NB4 (cell line): ENCODE results near the gene PANK4.

ENCODE experiments used
- DNase-seq: peaks from one replicate; pipeline ENCODE4 v3.0.0; 2010; ENCODE audit warnings: low read depth
- H3K4me3 ChIP-seq: one replicate; pipeline ENCODE4 v1.5.1; 2011; ENCODE audit warnings: mild to moderate bottlenecking, low read depth, low read length, moderate library complexity
- MYC ChIP-seq: IDR thresholded peaks from 2 replicates; pipeline ENCODE4 v1.6.1; 2011; ENCODE audit warnings: low read depth, low read length
- POLR2A ChIP-seq: IDR thresholded peaks from 2 replicates; pipeline ENCODE4 v1.6.1; 2011; ENCODE audit warnings: mild to moderate bottlenecking; ENCODE audit not compliant: insufficient read length; ENCODE audit errors: extremely low read depth
- TF ChIP-seq, protein P1 (sequence below): IDR thresholded peaks from 2 replicates; pipeline ENCODE4 v1.6.1; 2011; ENCODE audit warnings: low read depth, low read length
- TF ChIP-seq, protein P2 (sequence below): IDR thresholded peaks from one replicate; pipeline ENCODE4 v1.5.1; 2012; ENCODE audit warnings: low read depth, low read length

Gene PANK4

DNA sequence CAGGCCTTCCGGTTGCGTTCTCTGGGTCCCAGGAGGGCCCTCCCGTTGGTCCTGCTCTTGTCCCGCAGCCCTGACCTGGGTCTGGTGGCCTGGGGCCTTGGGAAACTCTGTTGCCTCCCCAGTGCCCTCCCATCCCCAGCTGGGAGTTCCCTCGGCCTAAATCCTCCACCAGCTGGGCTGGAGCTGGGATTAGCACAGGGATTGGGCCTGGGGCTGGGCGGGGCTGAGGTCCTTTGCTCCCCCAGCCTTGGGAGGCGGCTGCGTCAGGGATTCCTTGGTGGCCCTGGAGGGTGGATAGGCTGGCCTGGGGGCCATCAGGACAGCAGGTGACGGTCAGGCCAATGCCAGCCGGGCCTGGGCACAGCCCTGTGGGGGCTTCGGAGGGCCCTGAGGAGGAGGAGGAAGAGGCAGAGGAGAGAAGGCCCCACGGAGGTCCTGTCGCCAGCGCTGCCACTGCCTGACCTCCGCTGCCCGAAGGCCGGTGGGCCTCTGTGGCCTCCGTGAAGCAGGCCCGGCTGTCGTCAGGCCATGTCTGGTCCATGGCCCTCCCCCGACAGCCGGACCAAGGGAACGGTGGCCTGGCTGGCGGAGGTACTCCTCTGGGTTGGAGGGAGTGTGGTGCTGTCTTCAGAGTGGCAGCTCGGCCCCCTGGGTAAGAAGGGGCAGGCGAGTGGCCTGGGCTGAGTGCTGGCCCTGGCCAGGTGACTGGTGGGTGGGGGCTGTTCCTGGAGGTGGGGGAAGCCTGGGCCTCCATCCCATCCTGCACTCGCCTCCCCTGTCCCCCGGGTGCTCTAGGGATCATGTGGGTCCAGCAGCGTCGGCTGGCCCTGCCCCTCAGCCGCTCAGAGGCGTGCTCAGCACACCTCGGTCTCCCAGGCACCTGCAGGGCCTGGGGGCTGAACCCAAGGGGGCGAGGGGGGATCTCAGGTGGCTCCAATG, 50.1 kb downstream of the PANK4 start, which contains the start of gene PLCH2:
TSS of gene PLCH2 (plus strand) at position 229 of the 939 bp plus-strand sequence. CDS start at position 529, 300 bp downstream.
- DNase-seq = no peak
- TF ChIP-seq, protein P1, sequence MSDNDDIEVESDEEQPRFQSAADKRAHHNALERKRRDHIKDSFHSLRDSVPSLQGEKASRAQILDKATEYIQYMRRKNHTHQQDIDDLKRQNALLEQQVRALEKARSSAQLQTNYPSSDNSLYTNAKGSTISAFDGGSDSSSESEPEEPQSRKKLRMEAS = no peak
- TF ChIP-seq, protein P2, sequence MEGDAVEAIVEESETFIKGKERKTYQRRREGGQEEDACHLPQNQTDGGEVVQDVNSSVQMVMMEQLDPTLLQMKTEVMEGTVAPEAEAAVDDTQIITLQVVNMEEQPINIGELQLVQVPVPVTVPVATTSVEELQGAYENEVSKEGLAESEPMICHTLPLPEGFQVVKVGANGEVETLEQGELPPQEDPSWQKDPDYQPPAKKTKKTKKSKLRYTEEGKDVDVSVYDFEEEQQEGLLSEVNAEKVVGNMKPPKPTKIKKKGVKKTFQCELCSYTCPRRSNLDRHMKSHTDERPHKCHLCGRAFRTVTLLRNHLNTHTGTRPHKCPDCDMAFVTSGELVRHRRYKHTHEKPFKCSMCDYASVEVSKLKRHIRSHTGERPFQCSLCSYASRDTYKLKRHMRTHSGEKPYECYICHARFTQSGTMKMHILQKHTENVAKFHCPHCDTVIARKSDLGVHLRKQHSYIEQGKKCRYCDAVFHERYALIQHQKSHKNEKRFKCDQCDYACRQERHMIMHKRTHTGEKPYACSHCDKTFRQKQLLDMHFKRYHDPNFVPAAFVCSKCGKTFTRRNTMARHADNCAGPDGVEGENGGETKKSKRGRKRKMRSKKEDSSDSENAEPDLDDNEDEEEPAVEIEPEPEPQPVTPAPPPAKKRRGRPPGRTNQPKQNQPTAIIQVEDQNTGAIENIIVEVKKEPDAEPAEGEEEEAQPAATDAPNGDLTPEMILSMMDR = no peak
- TF ChIP-seq POLR2A (no peak), MYC (no peak)
- H3K4me3 ChIP-seq = no peak within 1 kb of the TSS

DNA sequence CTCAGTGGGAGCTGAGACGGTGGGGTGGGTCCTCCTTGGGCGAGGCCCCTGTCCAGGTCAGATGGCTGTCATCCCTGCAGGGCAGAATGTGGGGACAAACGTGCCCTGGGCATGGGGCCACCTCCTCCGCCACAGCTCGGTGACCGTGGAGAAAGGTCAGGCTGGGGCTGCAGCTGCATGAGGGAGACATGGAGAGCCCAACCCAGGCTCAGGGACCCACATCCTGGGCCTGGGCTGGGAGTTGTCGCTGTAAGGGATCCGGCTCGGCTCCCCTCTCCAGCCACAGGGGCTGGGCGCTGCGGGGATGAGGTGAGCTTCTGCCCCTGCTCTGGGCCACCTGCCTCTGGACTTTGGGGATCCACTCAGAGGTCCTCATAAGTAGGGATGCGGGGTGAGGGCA, 50.8 kb downstream of the PANK4 start:
- DNase-seq = no peak
- no peak overlapping the region for H3K4me3 ChIP-seq
- TF ChIP-seq, protein P2 = no peak
- no peak for TF ChIP-seq POLR2A
- TF ChIP-seq, protein P1 = no peak
- TF ChIP-seq MYC = no peak

DNA sequence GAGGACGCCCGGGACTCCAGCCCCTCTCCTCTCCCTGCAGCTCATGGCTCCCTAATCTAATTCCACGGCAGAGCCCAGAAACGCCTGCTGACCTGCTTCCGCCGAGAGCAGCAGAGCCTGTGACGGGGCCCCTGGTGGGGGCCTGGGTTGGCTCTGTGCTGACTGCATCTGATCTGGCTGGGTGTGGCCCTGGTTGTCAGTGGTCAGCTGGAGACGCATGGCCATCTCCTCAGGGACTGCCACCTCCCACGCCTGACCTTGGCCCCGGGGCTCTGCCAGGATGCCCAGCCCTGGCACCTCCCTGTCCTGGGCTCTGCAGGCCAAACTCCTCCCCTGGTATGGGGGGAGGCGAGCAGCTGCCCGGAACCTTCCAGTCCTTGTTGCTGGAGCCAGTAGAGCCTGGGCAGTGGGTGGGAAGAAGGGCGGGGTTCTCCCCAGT, 51.4 kb downstream of the PANK4 start:
- no peak for TF ChIP-seq POLR2A
- TF ChIP-seq, protein P2 = no peak
- TF ChIP-seq MYC = no peak
- TF ChIP-seq, protein P1 = no peak
- no peak for DNase-seq
- no peak overlapping the region for H3K4me3 ChIP-seq

DNA sequence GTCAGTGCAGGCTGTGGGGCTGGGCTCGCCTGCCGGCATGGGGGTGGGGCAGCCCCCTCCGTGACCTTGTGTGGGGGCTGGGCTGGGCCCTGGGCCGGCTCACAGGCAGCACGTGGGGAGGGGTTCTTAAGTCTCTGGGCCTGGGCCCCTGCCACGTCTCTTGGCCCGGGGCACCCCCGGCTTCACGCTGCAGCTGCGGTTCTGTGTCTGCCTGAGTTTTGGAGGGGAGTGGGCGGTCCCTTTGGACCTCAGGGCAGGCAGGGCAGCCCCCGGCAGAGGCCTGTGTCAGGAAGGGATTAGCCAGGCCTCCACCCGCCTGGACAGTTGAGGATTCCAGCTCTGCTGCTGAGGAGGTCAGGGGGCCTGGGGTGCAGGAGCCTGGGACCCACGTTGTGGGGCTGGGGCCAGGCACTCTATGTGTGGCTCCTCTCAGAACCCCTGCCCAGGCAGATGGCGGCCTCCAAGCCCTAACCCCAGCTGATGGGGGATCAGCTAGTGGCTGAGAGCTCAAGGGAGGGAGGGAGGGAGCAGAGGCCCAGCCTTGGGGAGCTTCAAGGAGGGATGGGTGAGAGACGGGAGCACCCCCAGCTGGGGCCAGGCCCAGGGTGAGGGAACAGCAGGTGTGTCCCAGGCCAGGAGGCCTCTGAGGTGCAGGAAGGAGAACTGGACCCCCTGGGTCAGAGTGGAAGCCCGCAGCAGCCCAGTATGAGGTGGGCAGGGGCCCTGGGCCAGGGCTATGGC, 52.1 kb downstream of the PANK4 start:
- no peak for TF ChIP-seq MYC
- TF ChIP-seq, protein P2 = no peak
- TF ChIP-seq POLR2A = no peak
- TF ChIP-seq, protein P1 = no peak
- no peak for DNase-seq
- H3K4me3 ChIP-seq = no peak overlapping the region

DNA sequence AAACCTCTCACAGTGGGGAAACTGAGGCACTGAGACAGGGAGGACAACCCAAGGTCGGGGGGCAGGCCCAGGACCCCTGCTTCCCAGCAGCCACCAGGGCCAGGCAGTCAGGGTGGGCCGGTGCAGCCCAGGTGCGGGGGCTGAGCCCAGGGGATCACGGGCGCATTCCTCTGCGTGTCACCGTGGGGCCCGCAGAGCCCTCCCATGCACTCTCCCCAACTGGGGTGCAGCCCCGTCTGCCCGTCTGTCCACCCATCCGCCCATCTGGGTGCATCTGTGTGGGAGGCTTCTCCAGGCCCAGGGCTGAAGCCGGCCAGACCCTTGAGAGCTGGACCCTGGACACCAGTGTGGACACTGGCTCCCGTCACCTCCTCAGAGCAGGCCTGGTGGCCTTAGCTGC, 53.2 kb downstream of the PANK4 start:
- no peak for DNase-seq
- H3K4me3 ChIP-seq = no peak overlapping the region
- TF ChIP-seq, protein P2 = no peak
